Skeletal muscle satellite cell (primary cell): ENCODE measurements around the gene GC.
"Not testable (repeated sequence)": the region's sequence is repeated elsewhere in the genome, so short reads cannot be mapped to it uniquely, and the experiment has no call there.

Experiments used
- H3K27me3 ChIP-seq: 2 replicates; pipeline ENCODE4 v1.7.0; 2013; ENCODE audit warnings: low read length; ENCODE audit not compliant: control insufficient read depth, insufficient read depth
- H3K36me3 ChIP-seq: 2 replicates; pipeline ENCODE4 v1.7.0; 2013; ENCODE audit warnings: mild to moderate bottlenecking, control low read depth, low read length; ENCODE audit not compliant: insufficient read depth
- H3K4me1 ChIP-seq: 2 replicates; pipeline ENCODE4 v1.7.0; 2013; ENCODE audit warnings: low read length; ENCODE audit not compliant: control insufficient read depth, insufficient read depth
- H3K4me2 ChIP-seq: 2 replicates; pipeline ENCODE4 v1.7.0; 2013; ENCODE audit warnings: mild to moderate bottlenecking, low read length
- H3K4me3 ChIP-seq: 2 replicates; pipeline ENCODE4 v1.7.0; 2013; ENCODE audit warnings: low read length
- H3K9ac ChIP-seq: 2 replicates; pipeline ENCODE4 v1.7.0; 2013; ENCODE audit warnings: mild to moderate bottlenecking, low read depth, low read length, moderate library complexity
- H3K9me3 ChIP-seq: replicated peaks from 2 replicates; pipeline ENCODE4 v1.7.0; 2013; ENCODE audit warnings: mild to moderate bottlenecking, control low read depth, low read length

GC gene

GRCh38 chr4:71765350-71765749 is 18.5 kb downstream of the GC start:
- no peaks in the 10 kb centered on the region for H3K36me3 ChIP-seq
- no peaks in the 10 kb centered on the region for H3K27me3 ChIP-seq
- no peak overlapping the region for H3K9ac ChIP-seq
- no peaks in the 10 kb centered on the region for H3K9me3 ChIP-seq
- no peaks in the 10 kb centered on the region for H3K4me1 ChIP-seq
- no peak overlapping the region for H3K4me2 ChIP-seq
- H3K4me3 ChIP-seq, result no peak overlapping the region

- Histone ChIP-seq H3K9me3 (no peaks in the 10 kb centered on the region), H3K9ac (no peak overlapping the region), H3K36me3 (no peaks in the 10 kb centered on the region), H3K4me1 (no peaks in the 10 kb centered on the region), H3K4me3 (no peak overlapping the region), H3K4me2 (no peak overlapping the region), H3K27me3 (no peaks in the 10 kb centered on the region)
These were observed 31.4 kb downstream of the GC start for GRCh38 chr4:71752383-71753042.

GRCh38 chr4:71749008-71749594 is 34.8 kb downstream of the GC start:
- Histone ChIP-seq H3K4me1 (no peaks in the 10 kb centered on the region), H3K9me3 (no peaks in the 10 kb centered on the region), H3K36me3 (no peaks in the 10 kb centered on the region), H3K4me3 (no peak overlapping the region), H3K4me2 (no peak overlapping the region), H3K9ac (no peak overlapping the region), H3K27me3 (no peaks in the 10 kb centered on the region)

- H3K27me3 ChIP-seq, result no peaks in the 10 kb centered on the region
- no peaks in the 10 kb centered on the region for H3K4me1 ChIP-seq
- H3K9ac ChIP-seq, result no peak overlapping the region
- H3K36me3 ChIP-seq, result no peaks in the 10 kb centered on the region
- H3K4me2 ChIP-seq, result no peak overlapping the region
- no peak overlapping the region for H3K4me3 ChIP-seq
- H3K9me3 ChIP-seq, result no peaks in the 10 kb centered on the region
These were observed 37.5 kb downstream of the GC start for GRCh38 chr4:71746379-71746778.

- H3K4me3 ChIP-seq, H3K9me3 ChIP-seq, H3K36me3 ChIP-seq, H3K4me2 ChIP-seq, H3K9ac ChIP-seq, H3K4me1 ChIP-seq, H3K27me3 ChIP-seq: not testable (repeated sequence)
These were observed 45.1 kb downstream of the GC start for GRCh38 chr4:71738782-71739181.

GRCh38 chr4:71732706-71733105 is 51.2 kb downstream of the GC start:
- no peak overlapping the region for H3K9ac ChIP-seq
- no peaks in the 10 kb centered on the region for H3K36me3 ChIP-seq

GRCh38 chr4:71732066-71732465 is 51.8 kb downstream of the GC start:
- H3K4me2 ChIP-seq, result no peak overlapping the region
- no peak overlapping the region for H3K4me3 ChIP-seq
- no peak overlapping the region for H3K9ac ChIP-seq
- no peaks in the 10 kb centered on the region for H3K4me1 ChIP-seq
- no peaks in the 10 kb centered on the region for H3K9me3 ChIP-seq
- no peaks in the 10 kb centered on the region for H3K27me3 ChIP-seq
- no peaks in the 10 kb centered on the region for H3K36me3 ChIP-seq

More at GRCh38 chr4:71732706-71733105, 51.2 kb downstream of the GC start:
- Histone ChIP-seq H3K4me3 (no peak overlapping the region), H3K9me3 (no peaks in the 10 kb centered on the region), H3K4me2 (no peak overlapping the region), H3K27me3 (no peaks in the 10 kb centered on the region), H3K4me1 (no peaks in the 10 kb centered on the region)

GRCh38 chr4:71729856-71730255 is 54.0 kb downstream of the GC start:
- Histone ChIP-seq H3K9ac (no peak overlapping the region), H3K36me3 (no peaks in the 10 kb centered on the region), H3K4me1 (no peaks in the 10 kb centered on the region), H3K27me3 (peaks cover 3% of the 10 kb centered on the region), H3K4me3 (no peak overlapping the region), H3K4me2 (no peak overlapping the region), H3K9me3 (no peaks in the 10 kb centered on the region)

GRCh38 chr4:71713611-71714203 is 70.2 kb downstream of the GC start:
- Histone ChIP-seq H3K36me3 (no peaks in the 10 kb centered on the region), H3K4me3 (no peak overlapping the region), H3K9ac (no peak overlapping the region), H3K27me3 (peaks cover 12% of the 10 kb centered on the region), H3K4me2 (no peak overlapping the region), H3K4me1 (no peaks in the 10 kb centered on the region), H3K9me3 (no peaks in the 10 kb centered on the region)

GRCh38 chr4:71711985-71712348 is 71.9 kb downstream of the GC start:
- Histone ChIP-seq H3K27me3 (peaks cover 12% of the 10 kb centered on the region), H3K9ac (no peak overlapping the region), H3K4me1 (no peaks in the 10 kb centered on the region), H3K4me3 (no peak overlapping the region), H3K9me3 (no peaks in the 10 kb centered on the region), H3K4me2 (no peak overlapping the region), H3K36me3 (no peaks in the 10 kb centered on the region)

- no peaks in the 10 kb centered on the region for H3K4me1 ChIP-seq
- H3K36me3 ChIP-seq, result no peaks in the 10 kb centered on the region
- H3K9me3 ChIP-seq, result no peaks in the 10 kb centered on the region
- peaks cover 12% of the 10 kb centered on the region for H3K27me3 ChIP-seq
- H3K9ac ChIP-seq, result no peak overlapping the region
- H3K4me3 ChIP-seq, result no peak overlapping the region
- H3K4me2 ChIP-seq, result no peak overlapping the region
These were observed 72.6 kb downstream of the GC start for GRCh38 chr4:71711044-71711984.
